GM18867 (cell line): ENCODE data around the gene HERPUD2.
A peak's percentile ranks its signal among the peaks of the same experiment; 100 is the strongest.
"Not testable (repeated sequence)": the region's sequence is repeated elsewhere in the genome, so short reads cannot be mapped to it uniquely, and the experiment has no call there.

Experiments used
- ATAC-seq: cut with Tn5 transposase; IDR thresholded peaks from one replicate; pipeline ENCODE4 v1.9.1; 2021; ENCODE audit warnings: mild to moderate bottlenecking, moderate library complexity; ENCODE audit not compliant: unreplicated experiment

HERPUD2 gene

GRCh38 chr7:35714862-35715261 is 19.9 kb upstream of the HERPUD2 start:
- ATAC-seq, result no peak

GRCh38 chr7:35714407-35714806 is 19.5 kb upstream of the HERPUD2 start:
- no peak for ATAC-seq

GRCh38 chr7:35712563-35713226 is 17.8 kb upstream of the HERPUD2 start:
- ATAC-seq, result no peak

GRCh38 chr7:35707422-35707821 is 12.5 kb upstream of the HERPUD2 start:
- ATAC-seq, result no peak

GRCh38 chr7:35705932-35706461 is 11.1 kb upstream of the HERPUD2 start:
- ATAC-seq, result no peak

- no peak for ATAC-seq
These were observed 9.3 kb upstream of the HERPUD2 start for GRCh38 chr7:35704261-35704660.

- ATAC-seq, result no peak
These were observed 7.6 kb upstream of the HERPUD2 start for GRCh38 chr7:35702541-35702940.

GRCh38 chr7:35701287-35701900 is 6.5 kb upstream of the HERPUD2 start:
- ATAC-seq, result peak; percentile 89

GRCh38 chr7:35700865-35701264 is 5.9 kb upstream of the HERPUD2 start:
- peak; percentile 29 for ATAC-seq

GRCh38 chr7:35700333-35700732 is 5.4 kb upstream of the HERPUD2 start:
- ATAC-seq, result no peak

GRCh38 chr7:35699796-35700305 is 4.9 kb upstream of the HERPUD2 start:
- ATAC-seq, result no peak

GRCh38 chr7:35698382-35698781 is 3.4 kb upstream of the HERPUD2 start:
- ATAC-seq, result not testable (repeated sequence)

GRCh38 chr7:35697414-35698175 is 2.7 kb upstream of the HERPUD2 start:
- no peak for ATAC-seq

GRCh38 chr7:35695987-35696386 is 1.1 kb upstream of the HERPUD2 start:
- no peak for ATAC-seq

GRCh38 chr7:35695473-35695850 is 527 bp upstream of the HERPUD2 start:
- ATAC-seq, result no peak

- ATAC-seq, result peak; percentile 8
These were observed 663 bp downstream of the HERPUD2 start for GRCh38 chr7:35694161-35694783.

- ATAC-seq, result peak; percentile 29
These were observed 3.1 kb downstream of the HERPUD2 start for GRCh38 chr7:35691827-35692307.

- no peak for ATAC-seq
These were observed 3.6 kb downstream of the HERPUD2 start for GRCh38 chr7:35691366-35691765.

GRCh38 chr7:35690614-35691013 is 4.3 kb downstream of the HERPUD2 start:
- not testable (repeated sequence) for ATAC-seq

- ATAC-seq, result no peak
These were observed 9.2 kb downstream of the HERPUD2 start for GRCh38 chr7:35685781-35686180.
